HEK293T (cell line): ENCODE results near the gene LAGE3.

Source experiments
- SUZ12 ChIP-seq: fragments of 450-650 bp; IDR thresholded peaks from 2 replicates; pipeline ENCODE4 v1.6.1; 2016; ENCODE audit warnings: mild to moderate bottlenecking
- ZNF384 ChIP-seq: fragments of 450-650 bp; IDR thresholded peaks from 2 replicates; pipeline ENCODE4 v1.6.1; 2016
- TF ChIP-seq, protein P1 (sequence below): fragments of 450-650 bp; IDR thresholded peaks from 2 replicates; pipeline ENCODE4 v1.6.1; 2016

- TF ChIP-seq SUZ12 = no peak
- no peak for TF ChIP-seq ZNF384
- TF ChIP-seq, protein P1, sequence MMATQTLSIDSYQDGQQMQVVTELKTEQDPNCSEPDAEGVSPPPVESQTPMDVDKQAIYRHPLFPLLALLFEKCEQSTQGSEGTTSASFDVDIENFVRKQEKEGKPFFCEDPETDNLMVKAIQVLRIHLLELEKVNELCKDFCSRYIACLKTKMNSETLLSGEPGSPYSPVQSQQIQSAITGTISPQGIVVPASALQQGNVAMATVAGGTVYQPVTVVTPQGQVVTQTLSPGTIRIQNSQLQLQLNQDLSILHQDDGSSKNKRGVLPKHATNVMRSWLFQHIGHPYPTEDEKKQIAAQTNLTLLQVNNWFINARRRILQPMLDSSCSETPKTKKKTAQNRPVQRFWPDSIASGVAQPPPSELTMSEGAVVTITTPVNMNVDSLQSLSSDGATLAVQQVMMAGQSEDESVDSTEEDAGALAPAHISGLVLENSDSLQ = no peak
Measured at GRCh38 chrX:154450312-154450711, 28.8 kb downstream of the LAGE3 start.
